ENCODE results near the gene CEP164.

GRCh38 chr11:117391181-117391580 lies 63.5 kb downstream of the CEP164 start:
- TF ChIP-seq CTCF (IDR thresholded peaks at IDR 0.05) (no peak), RAD21 (IDR thresholded peaks at IDR 0.05; ENCODE audit: low read length) (no peak), RFX5 (IDR thresholded peaks at IDR 0.05; ENCODE audit: low read length) (no peak), FOSL2 (IDR thresholded peaks at IDR 0.05; ENCODE audit: borderline replicate concordance, low read depth) (no peak), ZBTB33 (IDR thresholded peaks at IDR 0.05; ENCODE audit: borderline replicate concordance, low read depth) (no peak), REST (IDR thresholded peaks at IDR 0.05; ENCODE audit: low read depth, low read length) (no peak), YY1 (IDR thresholded peaks at IDR 0.05; ENCODE audit: low read depth) (no peak), POLR2AphosphoS5 (IDR thresholded peaks at IDR 0.05; ENCODE audit: low read depth, low read length) (no peak), RCOR1 (IDR thresholded peaks at IDR 0.05; ENCODE audit: low read length) (no peak), SMC3 (IDR thresholded peaks at IDR 0.05; ENCODE audit: low read depth, low read length) (no peak)
